Activated T-cell treated with anti-CD3 and anti-CD28 coated beads, Interleukin-2, amount 50 U/mL, for 24 hours (primary cell): Measurements from ENCODE around the gene HTR2B.
A peak's percentile ranks its signal among the peaks of the same experiment; 100 is the strongest.
"Not testable (repeated sequence)": the region's sequence is repeated elsewhere in the genome, so short reads cannot be mapped to it uniquely, and the experiment has no call there.

Experiments
- DNase-seq: peaks from one replicate; pipeline ENCODE4 v3.0.0-alpha.2; 2020
- H3K27ac Mint-ChIP-seq: 2 replicates; pipeline ENCODE4 v1.8.0; 2020; ENCODE audit warnings: mild to moderate bottlenecking, mixed read lengths
- H3K27me3 Mint-ChIP-seq: 2 replicates; pipeline ENCODE4 v1.8.0; 2020; ENCODE audit warnings: mixed read lengths
- H3K36me3 Mint-ChIP-seq: 2 replicates; pipeline ENCODE4 v1.8.0; 2020; ENCODE audit warnings: low read depth, mixed read lengths
- H3K4me1 Mint-ChIP-seq: 2 replicates; pipeline ENCODE4 v1.8.0; 2020; ENCODE audit warnings: low read depth, mixed read lengths
- H3K4me3 Mint-ChIP-seq: 2 replicates; pipeline ENCODE4 v1.8.0; 2020; ENCODE audit warnings: mild to moderate bottlenecking, moderate library complexity, mixed read lengths
- H3K9me3 Mint-ChIP-seq: 2 replicates; pipeline ENCODE4 v1.8.0; 2020; ENCODE audit warnings: mixed read lengths

The HTR2B gene

GRCh38 chr2:231126123-231126522, 1.3 kb upstream of the HTR2B start:
- no peak overlapping the region for H3K4me3 Mint-ChIP-seq

GRCh38 chr2:231123362-231123898, 1.4 kb downstream of the HTR2B start:
- Mint-ChIP-seq H3K4me1 (peaks cover 34% of the 10 kb centered on the region), H3K36me3 (peaks cover 37% of the 10 kb centered on the region), H3K9me3 (no peaks in the 10 kb centered on the region), H3K27ac (peak overlapping the region; percentile 38), H3K27me3 (no peaks in the 10 kb centered on the region), H3K4me3 (no peak overlapping the region)
- DNase-seq, result no peak

More at GRCh38 chr2:231126123-231126522, 1.3 kb upstream of the HTR2B start:
- Mint-ChIP-seq H3K36me3 (peaks cover 33% of the 10 kb centered on the region), H3K4me1 (peaks cover 27% of the 10 kb centered on the region), H3K27me3 (no peaks in the 10 kb centered on the region), H3K27ac (no peak overlapping the region), H3K9me3 (no peaks in the 10 kb centered on the region)
- no peak for DNase-seq

- no peak for DNase-seq
- Mint-ChIP-seq H3K27me3 (no peaks in the 10 kb centered on the region), H3K36me3 (peaks cover 59% of the 10 kb centered on the region), H3K9me3 (no peaks in the 10 kb centered on the region), H3K27ac (no peak overlapping the region), H3K4me1 (peaks cover 24% of the 10 kb centered on the region), H3K4me3 (no peak overlapping the region)
Measured at GRCh38 chr2:231118614-231118942, 6.3 kb downstream of the HTR2B start.

- H3K4me3 Mint-ChIP-seq, result no peak overlapping the region
- DNase-seq, result no peak
- no peak overlapping the region for H3K27ac Mint-ChIP-seq
- H3K36me3 Mint-ChIP-seq, result peaks cover 60% of the 10 kb centered on the region
- H3K27me3 Mint-ChIP-seq, result no peaks in the 10 kb centered on the region
- peaks cover 19% of the 10 kb centered on the region for H3K4me1 Mint-ChIP-seq
- no peaks in the 10 kb centered on the region for H3K9me3 Mint-ChIP-seq
Measured at GRCh38 chr2:231117922-231118613, 6.8 kb downstream of the HTR2B start.

- no peak overlapping the region for H3K4me3 Mint-ChIP-seq
- peaks cover 69% of the 10 kb centered on the region for H3K36me3 Mint-ChIP-seq
- H3K4me1 Mint-ChIP-seq, result peaks cover 19% of the 10 kb centered on the region
Measured at GRCh38 chr2:231117148-231117547, 7.7 kb downstream of the HTR2B start.

GRCh38 chr2:231115651-231116050, 9.2 kb downstream of the HTR2B start:
- no peaks in the 10 kb centered on the region for H3K27me3 Mint-ChIP-seq
- H3K4me3 Mint-ChIP-seq, result no peak overlapping the region
- peaks cover 82% of the 10 kb centered on the region for H3K36me3 Mint-ChIP-seq
- peaks cover 16% of the 10 kb centered on the region for H3K4me1 Mint-ChIP-seq
- DNase-seq, result no peak
- H3K9me3 Mint-ChIP-seq, result no peaks in the 10 kb centered on the region
- no peak overlapping the region for H3K27ac Mint-ChIP-seq

More at GRCh38 chr2:231117148-231117547, 7.7 kb downstream of the HTR2B start:
- no peak for DNase-seq
- H3K9me3 Mint-ChIP-seq, result no peaks in the 10 kb centered on the region
- no peak overlapping the region for H3K27ac Mint-ChIP-seq
- H3K27me3 Mint-ChIP-seq, result no peaks in the 10 kb centered on the region

GRCh38 chr2:231113489-231113888, 11.4 kb downstream of the HTR2B start:
- Mint-ChIP-seq H3K4me3 (no peak overlapping the region), H3K4me1 (peaks cover 10% of the 10 kb centered on the region), H3K9me3 (no peaks in the 10 kb centered on the region), H3K27ac (no peak overlapping the region), H3K36me3 (peaks cover 87% of the 10 kb centered on the region), H3K27me3 (no peaks in the 10 kb centered on the region)
- no peak for DNase-seq

GRCh38 chr2:231111987-231112386, 12.9 kb downstream of the HTR2B start:
- peaks cover 5% of the 10 kb centered on the region for H3K4me1 Mint-ChIP-seq
- no peaks in the 10 kb centered on the region for H3K27me3 Mint-ChIP-seq
- H3K27ac Mint-ChIP-seq, result peak overlapping the region; percentile 35
- no peaks in the 10 kb centered on the region for H3K9me3 Mint-ChIP-seq
- H3K4me3 Mint-ChIP-seq, result no peak overlapping the region
- peaks cover 89% of the 10 kb centered on the region for H3K36me3 Mint-ChIP-seq
- DNase-seq, result no peak

GRCh38 chr2:231110551-231110950, 14.3 kb downstream of the HTR2B start:
- no peak for DNase-seq

GRCh38 chr2:231104115-231104713, 20.6 kb downstream of the HTR2B start:
- no peak overlapping the region for H3K4me3 Mint-ChIP-seq
- H3K9me3 Mint-ChIP-seq, result peaks cover 6% of the 10 kb centered on the region
- H3K27ac Mint-ChIP-seq, result no peak overlapping the region
- H3K4me1 Mint-ChIP-seq, result peaks cover 20% of the 10 kb centered on the region
- DNase-seq, result peak; percentile 53
- peaks cover 80% of the 10 kb centered on the region for H3K36me3 Mint-ChIP-seq
- no peaks in the 10 kb centered on the region for H3K27me3 Mint-ChIP-seq

More at GRCh38 chr2:231110551-231110950, 14.3 kb downstream of the HTR2B start:
- no peak overlapping the region for H3K4me3 Mint-ChIP-seq
- H3K27me3 Mint-ChIP-seq, result no peaks in the 10 kb centered on the region
- H3K4me1 Mint-ChIP-seq, result peaks cover 7% of the 10 kb centered on the region
- no peaks in the 10 kb centered on the region for H3K9me3 Mint-ChIP-seq
- H3K36me3 Mint-ChIP-seq, result peaks cover 95% of the 10 kb centered on the region
- H3K27ac Mint-ChIP-seq, result no peak overlapping the region

GRCh38 chr2:231102772-231103171, 22.1 kb downstream of the HTR2B start:
- Mint-ChIP-seq H3K27me3 (no peaks in the 10 kb centered on the region), H3K4me3 (no peak overlapping the region), H3K27ac (no peak overlapping the region), H3K36me3 (peaks cover 82% of the 10 kb centered on the region), H3K4me1 (peaks cover 20% of the 10 kb centered on the region), H3K9me3 (peaks cover 19% of the 10 kb centered on the region)
- DNase-seq, result no peak

- H3K27me3 Mint-ChIP-seq, result no peaks in the 10 kb centered on the region
- H3K27ac Mint-ChIP-seq, result no peak overlapping the region
- H3K4me3 Mint-ChIP-seq, result no peak overlapping the region
- H3K36me3 Mint-ChIP-seq, result peaks cover 82% of the 10 kb centered on the region
- no peak for DNase-seq
- H3K9me3 Mint-ChIP-seq, result peaks cover 28% of the 10 kb centered on the region
- peaks cover 17% of the 10 kb centered on the region for H3K4me1 Mint-ChIP-seq
Measured at GRCh38 chr2:231100990-231101389, 23.9 kb downstream of the HTR2B start.

- peaks cover 31% of the 10 kb centered on the region for H3K9me3 Mint-ChIP-seq
- not testable (repeated sequence) for H3K27ac Mint-ChIP-seq, DNase-seq, H3K4me3 Mint-ChIP-seq, H3K27me3 Mint-ChIP-seq
- peaks cover 82% of the 10 kb centered on the region for H3K36me3 Mint-ChIP-seq
- peaks cover 17% of the 10 kb centered on the region for H3K4me1 Mint-ChIP-seq
Measured at GRCh38 chr2:231100321-231100720, 24.5 kb downstream of the HTR2B start.

GRCh38 chr2:231099918-231100317, 24.9 kb downstream of the HTR2B start:
- peaks cover 84% of the 10 kb centered on the region for H3K36me3 Mint-ChIP-seq

GRCh38 chr2:231094736-231095346, 30.0 kb downstream of the HTR2B start:
- H3K27ac Mint-ChIP-seq, result no peak overlapping the region
- H3K36me3 Mint-ChIP-seq, result peaks cover 99% of the 10 kb centered on the region
- DNase-seq, result no peak
- H3K27me3 Mint-ChIP-seq, result no peaks in the 10 kb centered on the region
- no peak overlapping the region for H3K4me3 Mint-ChIP-seq
- H3K9me3 Mint-ChIP-seq, result peaks cover 27% of the 10 kb centered on the region
- no peaks in the 10 kb centered on the region for H3K4me1 Mint-ChIP-seq

More at GRCh38 chr2:231099918-231100317, 24.9 kb downstream of the HTR2B start:
- Mint-ChIP-seq H3K27me3 (no peaks in the 10 kb centered on the region), H3K4me1 (peaks cover 17% of the 10 kb centered on the region), H3K27ac (no peak overlapping the region), H3K4me3 (no peak overlapping the region), H3K9me3 (peaks cover 31% of the 10 kb centered on the region)
- DNase-seq, result no peak
